HT1080 (cell line): ENCODE results near the gene RPL27. TPM values are rescaled to one million over a fixed set of nuclear protein-coding genes. Genes with fewer than 3 reads are reported as not detected.
A peak's percentile ranks its signal among the peaks of the same experiment; 100 is the strongest.
"Not testable (repeated sequence)": the region's sequence is repeated elsewhere in the genome, so short reads cannot be mapped to it uniquely, and the experiment has no call there.

Experiments used
- DNase-seq: peaks from one replicate; pipeline ENCODE4 v3.0.0-alpha.2; 2015; ENCODE audit warnings: low read depth
- polyA plus RNA-seq, 2 experiments: library from polyadenylated mRNA; depleted of rRNA; stranded (reverse); fragments of >200 nt; gene quantifications; 2 replicates each; pipeline ENCODE4 v1.2.3, GENCODE V29; 2015
- total RNA-seq: library from RNA; depleted of rRNA; stranded (reverse); fragments of >200 nt; shearing (Covaris generic); gene quantifications from 2 replicates; pipeline ENCODE4 v1.2.3, GENCODE V29; 2014; rRNA removed

Gene RPL27
- total RNA-seq: 2,292 and 3,606 TPM in 2 replicates
- polyA plus RNA-seq (2015; cell fraction: cytosol; rRNA removed): 2,879 and 3,215 TPM in 2 replicates
- 1,022 and 1,110 TPM in 2 replicates for polyA plus RNA-seq (2015; cell fraction: nucleus; rRNA removed)

DNA sequence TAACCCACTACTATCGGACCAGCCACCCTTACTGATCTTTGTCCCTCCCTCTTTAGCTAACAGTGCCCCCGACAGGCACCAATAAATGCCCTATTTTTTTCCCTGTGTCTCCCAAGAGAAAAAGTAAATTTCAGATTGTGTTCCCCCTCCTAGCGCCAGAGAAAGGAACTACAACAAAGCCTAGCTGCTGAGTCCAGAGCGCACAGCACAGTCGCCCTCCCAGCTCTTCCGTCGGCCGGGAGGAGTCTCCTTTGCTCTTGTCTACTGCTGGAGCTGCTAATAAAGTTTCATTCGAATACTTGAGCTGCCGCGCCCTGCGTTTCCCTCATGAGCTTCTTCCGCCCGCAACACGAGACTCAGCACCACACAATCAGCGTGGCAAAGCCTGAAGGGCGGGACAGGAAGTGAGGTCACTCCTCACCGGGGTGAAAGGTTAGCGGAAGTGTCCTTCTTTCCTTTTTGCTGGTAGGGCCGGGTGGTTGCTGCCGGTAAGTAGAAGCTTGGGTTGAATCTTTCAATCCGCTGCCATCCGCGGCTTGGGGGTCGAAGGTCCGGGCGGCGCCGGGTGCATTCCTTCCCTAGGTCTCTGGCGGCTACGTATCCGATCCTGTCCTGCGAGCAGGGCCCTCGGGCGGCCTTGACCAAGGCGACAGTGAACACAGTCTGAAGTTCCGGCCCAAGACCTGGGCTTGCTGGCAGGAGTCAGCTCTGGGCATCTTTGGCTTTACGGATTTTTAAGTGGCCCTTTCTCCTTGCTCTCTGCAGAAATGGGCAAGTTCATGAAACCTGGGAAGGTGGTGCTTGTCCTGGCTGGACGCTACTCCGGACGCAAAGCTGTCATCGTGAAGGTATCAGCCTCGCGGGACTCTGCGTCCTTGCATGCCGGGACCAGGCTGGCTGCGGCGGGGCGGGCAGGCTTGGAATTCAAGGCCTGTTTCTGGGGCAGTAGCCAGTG lies at the start of gene RPL27:
TSS of gene RPL27 (plus strand) at position 436 of the 955 bp plus-strand sequence. CDS start at position 768, 332 bp downstream.
- DNase-seq: peak; percentile 100

DNA sequence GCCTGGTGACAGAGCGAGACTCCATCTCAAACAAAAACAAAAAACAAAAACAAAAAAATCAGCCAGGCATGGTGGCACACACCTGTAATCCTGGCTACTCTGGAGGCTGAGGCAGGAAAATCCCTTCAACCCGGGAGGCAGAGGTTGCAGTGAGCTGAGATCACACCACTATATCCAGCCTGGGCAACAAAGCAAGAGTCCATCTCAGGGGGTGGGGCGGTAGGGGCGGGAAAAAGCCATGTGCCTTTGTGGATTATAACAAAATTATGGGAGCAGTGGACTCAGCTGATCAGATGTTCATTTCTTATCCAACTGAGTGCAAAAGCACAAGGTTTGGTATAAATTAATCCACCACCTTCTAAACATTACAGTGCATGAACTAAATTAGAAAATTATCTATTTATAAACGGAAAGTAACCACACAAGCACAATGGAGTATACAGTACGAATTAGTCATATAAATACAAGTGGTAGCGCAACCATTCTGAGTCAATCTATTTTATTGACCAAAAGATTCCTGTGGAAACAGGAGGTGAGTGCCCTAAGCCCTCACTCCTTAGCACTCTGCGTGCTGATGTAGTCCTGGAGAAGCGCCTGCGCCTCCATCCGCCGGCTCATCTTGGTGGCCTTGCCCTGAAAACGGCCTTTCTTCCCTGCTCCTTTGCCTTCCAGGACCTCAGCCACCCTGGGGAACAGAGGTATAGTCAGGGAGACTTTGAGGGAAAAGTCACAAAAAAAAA lies 48.0 kb upstream of the RPL27 start:
- DNase-seq: no peak

DNA sequence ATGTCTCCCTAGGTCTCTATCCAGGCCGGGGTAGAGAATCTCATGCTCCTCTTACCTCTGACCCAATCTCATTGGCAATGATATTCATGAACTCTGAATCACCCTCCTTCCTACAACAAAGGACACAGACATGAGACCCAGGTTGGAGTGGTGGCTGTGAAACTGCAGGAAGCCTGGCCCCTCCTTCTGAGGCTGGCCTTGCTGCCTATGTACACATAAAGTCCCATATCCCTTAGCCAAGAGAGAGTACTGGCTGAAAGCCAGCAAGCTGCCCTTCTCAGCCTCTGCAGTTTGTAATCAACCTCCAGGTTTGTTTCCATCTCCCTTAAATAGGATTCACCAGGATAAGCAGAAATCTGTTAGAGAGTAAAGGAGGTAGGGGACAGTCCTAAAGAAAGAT lies 44.5 kb upstream of the RPL27 start:
- DNase-seq: no peak

DNA sequence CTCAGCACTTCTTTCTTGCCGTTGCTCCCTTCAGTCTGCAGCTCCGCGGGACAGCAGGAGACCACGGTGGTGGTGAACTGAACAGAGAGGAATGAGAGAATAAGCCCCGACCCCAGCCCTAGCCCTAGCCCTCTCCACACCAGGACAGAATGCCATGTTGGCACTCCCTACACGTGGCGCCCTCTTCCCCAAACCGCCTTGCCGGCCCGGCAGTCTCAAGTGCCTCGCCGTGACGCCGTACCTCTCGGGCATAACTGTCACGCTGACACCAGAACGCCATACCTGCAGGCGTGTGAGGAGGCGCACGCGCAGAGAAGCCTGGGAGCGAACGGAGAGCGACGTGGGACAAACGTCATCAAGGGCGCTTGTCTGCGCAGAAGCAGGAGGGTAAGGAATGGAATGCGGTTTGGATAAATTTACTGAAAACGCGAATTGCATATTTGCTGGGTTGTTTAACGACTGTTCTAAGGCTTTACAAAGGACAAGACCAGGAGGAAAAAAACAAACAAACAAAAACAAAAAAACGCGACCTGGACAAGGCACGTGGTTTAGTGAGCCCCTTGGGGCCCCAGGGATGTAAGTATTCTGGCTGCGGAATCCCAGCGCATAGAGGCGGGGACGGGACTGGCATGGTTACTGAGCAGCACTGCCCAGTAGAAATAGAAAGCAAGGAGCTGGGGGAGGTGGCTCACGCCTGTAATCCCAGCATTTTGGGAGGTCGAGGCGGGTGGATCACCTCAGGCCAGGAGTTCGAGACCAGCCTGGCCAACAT lies 33.9 kb upstream of the RPL27 start, which contains the start of gene AARSD1:
TSS of gene AARSD1 (minus strand) at position 294 of the 772 bp plus-strand sequence. CDS start at position 280, 14 bp downstream.
- peak; percentile 88 for DNase-seq

DNA sequence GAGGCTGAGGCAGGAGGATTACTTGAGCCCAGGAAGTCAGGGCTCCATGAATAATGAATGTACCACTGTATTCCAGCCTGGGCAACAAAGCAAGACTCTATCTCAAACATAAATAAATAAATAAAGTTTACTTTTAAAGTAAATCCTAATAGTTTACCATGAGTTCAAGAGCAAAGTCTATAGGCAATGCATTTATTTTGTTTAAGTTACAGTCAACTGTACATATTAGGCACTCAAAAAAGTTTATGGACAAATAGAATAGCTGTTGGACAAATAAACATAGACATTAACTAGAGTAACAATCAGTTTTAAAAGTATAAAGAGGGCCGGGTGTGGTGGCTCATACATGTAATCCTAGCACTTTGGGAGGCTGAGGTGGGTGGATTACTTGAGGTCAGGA lies 30.3 kb upstream of the RPL27 start:
- DNase-seq: no peak

DNA sequence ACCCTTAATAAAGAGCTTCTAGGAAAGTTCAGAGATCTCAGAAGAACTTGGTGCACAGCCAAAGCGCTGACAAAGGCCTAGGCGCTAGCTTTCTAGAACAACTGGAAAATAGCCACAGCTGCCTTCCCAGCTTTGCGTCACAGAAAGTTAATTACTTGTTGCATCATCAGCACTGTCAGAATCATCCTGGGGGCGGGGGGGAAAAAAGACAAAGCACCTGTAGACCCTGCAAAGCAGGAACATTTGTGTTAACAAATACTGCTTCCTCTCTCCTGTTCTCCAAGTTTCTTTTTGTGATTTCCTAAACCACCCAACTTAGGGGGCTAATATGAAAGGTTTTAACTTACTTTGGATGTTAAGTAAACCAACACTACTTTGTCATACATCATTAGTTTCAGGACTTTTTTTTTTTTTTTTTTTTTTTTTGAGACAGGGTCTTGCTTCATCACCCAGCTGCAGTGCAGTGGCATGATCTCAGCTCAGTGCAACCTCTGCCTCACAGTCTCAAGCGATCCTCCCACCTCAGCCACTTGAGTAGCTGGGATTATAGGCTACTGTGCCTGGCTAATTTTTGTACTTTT lies 29.1 kb upstream of the RPL27 start:
- DNase-seq: no peak

DNA sequence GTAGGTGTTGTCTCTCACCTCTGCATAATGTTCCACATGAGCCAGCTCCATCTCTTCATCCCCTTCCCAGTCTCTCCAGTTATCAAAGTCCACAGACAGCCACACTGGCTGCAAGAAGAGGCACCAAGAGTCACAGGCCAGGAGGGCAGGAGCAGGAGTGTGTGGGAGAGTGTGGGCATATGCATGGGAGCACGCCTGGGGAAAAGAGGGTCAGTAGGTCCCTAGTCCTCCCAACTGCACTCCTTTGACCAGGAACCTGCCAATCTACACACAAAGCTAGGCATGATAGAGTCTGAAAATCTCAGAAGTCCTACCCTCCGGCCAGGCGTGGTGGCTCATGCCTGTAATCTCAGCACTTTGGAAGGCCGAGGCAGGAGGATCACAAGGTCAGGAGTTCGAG lies 26.6 kb upstream of the RPL27 start:
- DNase-seq: no peak

DNA sequence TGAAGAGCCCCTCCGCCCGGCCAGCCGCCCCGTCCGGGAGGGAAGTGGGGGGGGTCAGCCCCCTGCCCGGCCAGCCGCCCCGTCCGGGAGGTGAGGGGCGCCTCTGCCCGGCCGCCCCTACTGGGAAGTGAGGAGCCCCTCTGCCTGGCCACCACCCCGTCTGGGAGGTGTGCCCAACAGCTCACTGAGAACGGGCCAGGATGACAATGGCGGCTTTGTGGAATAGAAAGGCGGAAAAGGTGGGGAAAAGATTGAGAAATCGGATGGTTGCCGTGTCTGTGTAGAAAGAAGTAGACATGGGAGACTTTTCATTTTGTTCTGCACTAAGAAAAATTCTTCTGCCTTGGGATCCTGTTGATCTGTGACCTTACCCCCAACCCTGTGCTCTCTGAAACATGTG lies 24.9 kb upstream of the RPL27 start:
- DNase-seq: not testable (repeated sequence)

DNA sequence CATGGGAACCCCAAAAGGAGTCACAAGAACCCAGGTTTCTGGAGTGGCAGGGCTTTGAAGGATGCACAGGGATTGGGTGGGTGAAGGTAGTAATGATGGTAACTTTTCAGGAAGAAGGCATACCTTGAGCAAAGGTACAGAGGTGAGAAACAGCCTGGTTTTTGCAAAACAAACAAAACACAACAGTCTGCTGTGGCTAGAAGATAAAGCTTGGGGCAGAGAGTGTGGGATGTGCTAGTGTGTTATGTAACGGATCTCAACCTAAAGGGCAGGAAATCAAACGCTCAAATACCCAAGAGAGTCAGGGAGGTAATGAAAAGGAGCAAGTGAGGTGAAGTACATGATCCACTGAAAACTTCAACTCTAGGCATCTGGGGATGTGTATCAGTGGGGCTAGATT lies 23.0 kb upstream of the RPL27 start:
- no peak for DNase-seq

DNA sequence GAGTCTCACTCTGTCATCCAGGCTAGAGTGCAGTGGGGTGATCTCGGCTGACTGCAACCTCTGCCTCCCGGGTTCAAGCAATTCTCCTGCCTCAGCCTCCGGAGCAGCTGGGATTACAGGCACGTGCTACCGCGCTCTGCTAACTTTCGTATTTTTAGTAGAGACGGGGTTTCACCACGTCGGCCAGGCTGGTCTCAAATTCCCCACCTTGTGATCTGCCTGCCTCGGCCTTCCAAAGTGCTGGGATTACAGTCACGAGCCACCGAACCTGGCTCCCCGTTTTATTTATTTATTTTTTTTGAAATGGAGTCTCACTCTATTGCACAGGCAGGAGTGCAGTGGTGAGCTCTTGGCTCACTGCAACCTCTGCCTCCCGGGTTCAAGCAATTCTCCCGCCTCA lies 22.5 kb upstream of the RPL27 start:
- DNase-seq: not testable (repeated sequence)

DNA sequence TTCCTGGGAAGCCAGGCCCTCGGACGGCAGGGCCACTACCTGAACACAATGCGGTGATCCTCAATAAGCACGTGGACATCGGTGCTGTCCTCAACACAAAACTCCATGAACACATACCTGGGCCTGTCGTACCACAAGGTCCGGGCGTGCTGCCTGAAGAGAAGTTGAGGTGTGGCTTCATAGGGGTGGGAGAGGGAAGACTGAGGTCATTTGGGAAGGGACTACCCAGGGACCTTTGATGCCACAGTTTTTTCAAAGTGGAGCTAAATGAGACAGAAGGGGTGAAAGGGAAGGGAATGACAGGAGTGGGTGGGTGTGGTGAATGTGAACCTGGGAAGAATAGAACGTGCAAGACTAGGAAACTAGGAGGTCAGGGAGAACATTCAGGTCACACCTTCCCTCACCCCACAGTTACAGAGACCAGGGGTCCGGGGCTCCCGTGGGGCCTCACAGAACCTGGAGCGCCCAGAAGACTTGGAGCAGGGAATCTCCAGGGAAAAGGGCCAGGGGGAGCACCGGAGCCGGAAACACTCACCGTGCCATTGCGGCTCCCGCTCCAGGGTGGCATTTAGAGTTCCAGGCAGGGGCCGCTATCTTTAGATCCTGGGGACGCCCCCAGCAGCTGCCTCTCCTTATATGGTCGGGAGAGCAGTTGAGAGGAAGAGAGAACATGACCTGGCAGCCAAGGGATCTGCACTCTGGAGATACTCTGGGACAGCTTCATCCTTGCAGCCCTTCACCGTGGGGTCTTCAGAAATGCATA lies 18.5 kb upstream of the RPL27 start, which contains the start of gene PTGES3L:
TSS of gene PTGES3L (minus strand) at position 570 of the 763 bp plus-strand sequence. CDS start at position 543, 27 bp downstream.
- peak; percentile 57 for DNase-seq

DNA sequence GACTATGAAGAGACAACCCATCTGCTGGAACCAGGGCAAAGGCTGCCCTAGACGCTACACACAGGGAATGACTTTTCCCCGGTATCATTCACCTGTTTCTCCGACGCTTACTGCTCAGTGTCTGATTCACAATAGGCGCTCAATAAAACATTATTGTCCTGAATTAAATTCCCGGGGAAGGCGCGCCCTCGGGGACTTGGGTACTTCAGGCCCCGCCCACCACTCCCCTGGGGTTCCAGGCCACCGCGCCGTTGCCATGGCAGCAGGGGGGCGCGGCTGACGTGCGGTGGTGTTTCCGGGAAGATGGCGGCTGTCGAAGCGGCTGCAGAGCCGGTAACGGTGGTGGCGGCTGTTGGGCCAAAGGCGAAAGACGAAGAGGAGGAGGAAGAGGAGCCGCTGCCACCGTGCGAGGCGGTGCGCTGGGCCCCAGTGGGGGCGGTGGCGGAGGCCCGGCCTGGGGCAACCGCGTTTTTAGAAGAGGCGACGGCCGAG lies 17.9 kb upstream of the RPL27 start, which contains the start of gene RUNDC1:
TSS of gene RUNDC1 (plus strand) at position 292 of the 492 bp plus-strand sequence. CDS start at position 304, 12 bp downstream.
- DNase-seq: peak; percentile 82

DNA sequence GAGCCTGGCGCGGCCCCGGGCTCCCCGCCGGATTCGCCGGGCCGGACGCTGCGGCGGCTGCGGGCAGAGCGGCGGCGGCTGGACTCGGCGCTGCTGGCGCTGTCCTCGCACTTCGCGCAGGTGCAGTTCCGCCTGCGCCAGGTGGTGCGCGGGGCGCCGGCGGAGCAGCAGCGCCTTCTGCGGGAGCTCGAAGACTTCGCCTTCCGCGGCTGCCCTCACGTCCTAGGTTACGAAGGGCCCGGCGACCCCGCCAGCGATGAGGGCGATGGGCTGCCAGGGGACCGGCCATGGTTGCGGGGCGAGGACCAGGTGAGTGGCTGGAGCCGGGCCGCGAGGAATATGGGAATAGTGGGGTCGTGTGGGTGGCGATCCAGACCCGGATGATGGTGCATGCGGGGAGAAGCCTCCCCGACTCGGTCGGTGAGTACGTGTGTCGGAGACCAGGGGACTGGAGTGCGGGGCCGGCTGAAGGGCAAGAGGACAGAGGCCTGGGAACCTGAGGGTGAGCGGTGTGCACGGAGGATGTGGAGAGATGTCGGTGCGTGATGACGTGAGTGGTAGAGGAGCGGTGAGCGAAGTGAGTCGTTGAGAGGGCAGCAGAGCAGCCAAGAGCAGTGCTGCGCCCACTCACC lies 17.3 kb upstream of the RPL27 start:
- DNase-seq: peak; percentile 55

DNA sequence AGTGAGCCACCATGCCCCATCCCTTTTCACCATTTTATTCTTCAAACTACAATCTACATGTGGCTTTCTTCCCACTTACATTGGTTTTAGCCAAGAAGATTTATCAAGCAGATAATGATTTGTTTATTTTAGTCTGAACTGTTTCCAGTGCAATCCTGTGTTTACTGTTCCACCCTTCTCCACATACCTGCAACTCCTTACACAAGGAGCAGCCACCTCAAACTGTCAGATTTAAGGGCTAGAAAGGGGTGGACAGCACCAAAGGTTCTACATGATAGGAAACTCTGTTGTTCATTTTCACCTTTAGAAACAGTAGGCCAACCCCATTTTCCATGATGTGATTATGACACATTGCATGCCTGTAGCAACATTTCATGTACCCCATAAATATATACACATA lies 16.0 kb upstream of the RPL27 start:
- no peak for DNase-seq

DNA sequence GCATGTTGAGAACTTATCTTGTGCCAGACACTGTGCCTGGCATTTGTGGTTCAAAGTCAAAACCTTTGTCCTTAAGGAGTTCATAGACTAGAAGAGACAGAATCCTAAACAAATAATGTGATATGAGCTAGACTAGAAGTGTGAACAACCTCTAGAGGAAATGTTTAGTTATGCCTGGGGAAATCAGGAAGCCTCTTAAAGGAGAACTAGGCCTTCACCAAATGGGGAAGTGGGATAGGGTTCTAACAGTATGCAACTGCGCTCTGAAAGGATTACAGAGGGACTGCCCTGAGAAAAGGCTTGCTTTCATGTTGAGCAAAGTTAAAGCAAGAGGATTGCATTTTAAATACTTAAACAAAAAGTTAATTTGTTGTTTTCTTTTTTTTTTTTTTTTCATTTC lies 13.0 kb upstream of the RPL27 start:
- DNase-seq: no peak

DNA sequence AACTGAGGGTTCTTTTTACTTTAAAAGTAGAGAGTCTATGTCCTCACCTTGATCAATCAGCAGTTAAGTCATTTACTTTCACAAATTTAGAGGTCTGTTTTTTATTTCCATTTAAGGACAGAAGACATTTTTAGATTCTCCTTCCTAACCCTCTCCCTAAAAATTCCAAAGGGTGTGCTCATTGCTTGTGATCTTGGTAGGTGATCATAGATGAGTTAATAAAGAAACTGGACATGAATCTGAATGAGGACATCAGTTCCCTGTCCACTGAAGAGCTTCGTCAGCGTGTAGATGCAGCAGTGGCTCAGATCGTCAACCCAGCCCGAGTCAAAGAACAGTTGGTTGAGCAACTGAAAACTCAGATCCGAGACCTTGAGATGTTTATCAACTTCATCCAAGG lies 9.1 kb upstream of the RPL27 start:
- DNase-seq: no peak

DNA sequence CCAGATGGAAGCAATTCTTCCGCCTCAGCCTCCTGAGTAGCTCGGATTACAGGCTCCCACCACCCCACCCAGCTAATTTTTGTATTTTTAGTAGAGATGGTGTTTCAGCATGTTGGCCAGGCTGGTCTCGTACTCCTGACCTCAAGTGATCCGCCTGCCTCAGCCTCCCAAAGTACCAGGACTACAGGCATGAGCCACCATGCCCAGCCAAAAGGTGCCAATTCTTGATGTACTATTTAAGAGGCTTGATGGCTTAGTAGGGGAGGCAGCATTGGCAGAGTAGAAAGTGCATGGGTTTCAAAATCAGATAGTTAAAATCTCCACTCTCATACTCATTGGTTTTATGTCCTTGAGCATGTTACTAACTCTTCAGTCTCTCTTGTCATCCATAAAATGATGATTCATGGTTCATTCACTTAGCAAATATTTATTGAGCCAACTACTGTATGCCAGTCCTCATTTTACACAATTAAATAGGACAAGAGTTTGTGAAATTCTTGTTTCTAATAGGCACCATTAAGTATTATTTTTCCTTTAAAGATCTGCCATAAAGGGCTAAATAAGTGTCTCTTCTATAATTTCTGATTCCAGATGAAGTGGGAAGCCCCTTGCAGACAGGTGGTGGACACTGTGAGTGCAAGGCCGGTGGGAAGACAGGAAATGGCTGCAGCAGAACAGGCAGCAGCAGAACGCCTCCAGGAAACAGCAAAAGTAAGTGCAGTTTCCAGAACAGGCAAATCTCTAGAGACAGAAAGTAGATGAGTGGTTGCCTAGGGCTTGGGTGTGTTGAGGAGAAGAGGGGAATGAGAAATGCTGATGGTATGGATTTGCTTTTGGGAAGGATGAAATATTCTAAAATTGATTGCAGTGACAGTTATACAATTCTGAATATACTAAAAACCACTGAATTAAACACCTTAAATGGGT lies 8.2 kb upstream of the RPL27 start:
- DNase-seq: peak; percentile 61

DNA sequence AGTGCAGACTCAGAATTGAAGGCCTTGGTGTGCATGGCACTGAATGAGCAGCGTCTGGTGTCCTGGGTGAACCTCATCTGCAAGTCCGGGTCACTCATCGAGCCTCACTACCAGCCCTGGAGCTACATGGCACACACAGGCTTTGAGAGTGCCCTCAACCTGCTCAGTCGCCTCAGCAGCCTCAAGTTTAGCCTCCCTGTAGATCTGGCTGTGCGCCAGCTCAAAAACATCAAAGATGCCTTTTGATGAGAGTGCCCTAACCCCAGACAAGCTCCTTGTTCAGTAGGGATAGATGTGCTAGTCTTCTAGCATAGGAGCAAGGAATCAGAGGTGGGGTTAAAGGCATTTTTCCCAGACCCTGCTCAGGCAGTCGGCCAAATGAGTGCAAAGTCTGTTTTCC lies 6.7 kb upstream of the RPL27 start:
- DNase-seq: no peak
